Naive thymus-derived CD4-positive, alpha-beta T cell (primary cell): ENCODE results near the gene UBASH3A. TPM values are rescaled to one million over a fixed set of nuclear protein-coding genes. Genes with fewer than 3 reads are reported as not detected.

ENCODE experiments used
- ATAC-seq: fragments of 150-1000 bp; cut with Tn5 transposase; 2 replicates; pipeline ENCODE4 v1.10.0; 2021; ENCODE audit warnings: mild to moderate bottlenecking, moderate library complexity
- CTCF ChIA-PET: fragments of 350-600 bp; sonication (Branson Sonifier 250); formaldehyde crosslinking; loops from one replicate; lab custom pipeline; 2021; ENCODE audit warnings: antibody characterized with exemption; lab: Charles Lee
- POLR2A ChIA-PET: fragments of 350-600 bp; sonication (Branson Sonifier 250); formaldehyde crosslinking; loops from one replicate; lab custom pipeline; 2021; ENCODE audit warnings: antibody characterized with exemption, inconsistent platforms; lab: Charles Lee
- DNase-seq, 9 donors: peaks; one replicate each; pipeline versions ENCODE4 v3.0.0 to v3.0.0-alpha.2; 2020 to 2022; ENCODE audit warnings: mixed read lengths in 1 of 9
- H3K27ac ChIP-seq: one replicate; pipeline ENCODE4 v1.7.0; 2013; ENCODE audit warnings: mild to moderate bottlenecking, low read depth, low read length, moderate library complexity
- H3K27me3 ChIP-seq, 2 donors: one replicate each; pipeline ENCODE4 v1.7.0; 2013; ENCODE audit warnings: low read length in 2 of 2, mild to moderate bottlenecking in 2 of 2, moderate library complexity in 2 of 2; ENCODE audit not compliant: control insufficient read depth in 2 of 2, insufficient read depth in 2 of 2
- H3K36me3 ChIP-seq, 3 experiments: 1 replicate in 2 of 3; 2 replicates in 1 of 3; pipeline ENCODE4 v1.7.0; 2013; ENCODE audit warnings: low read length in 3 of 3, mild to moderate bottlenecking in 3 of 3, moderate library complexity in 1 of 3; ENCODE audit not compliant: insufficient read depth in 3 of 3, control insufficient read depth in 2 of 3
- H3K4me1 ChIP-seq, 2 donors: one replicate each; pipeline ENCODE4 v1.7.0; 2013; ENCODE audit warnings: low read length in 2 of 2, mild to moderate bottlenecking in 2 of 2, moderate library complexity in 1 of 2; ENCODE audit not compliant: control insufficient read depth in 2 of 2, insufficient read depth in 2 of 2
- H3K4me3 ChIP-seq: 2 replicates; pipeline ENCODE4 v1.7.0; 2013; ENCODE audit warnings: mild to moderate bottlenecking, low read length
- H3K9me3 ChIP-seq, 3 experiments: 1 replicate in 2 of 3; 2 replicates in 1 of 3; pipeline ENCODE4 v1.7.0; 2013; ENCODE audit warnings: low read length in 3 of 3; ENCODE audit not compliant: control insufficient read depth in 2 of 3
- H3K27ac Mint-ChIP-seq, 9 donors: one replicate each; pipeline ENCODE4 v1.8.0; 2020 to 2022; ENCODE audit warnings: mixed read lengths in 9 of 9, mild to moderate bottlenecking in 8 of 9, moderate library complexity in 5 of 9, inconsistent platforms in 2 of 9
- H3K27me3 Mint-ChIP-seq, 5 donors: one replicate each; pipeline ENCODE4 v1.8.0; 2021 to 2022; ENCODE audit warnings: mixed read lengths in 5 of 5, mild to moderate bottlenecking in 1 of 5
- H3K36me3 Mint-ChIP-seq, 5 donors: one replicate each; pipeline ENCODE4 v1.8.0; 2020 to 2022; ENCODE audit warnings: mixed read lengths in 5 of 5, mild to moderate bottlenecking in 3 of 5, inconsistent platforms in 1 of 5
- H3K4me1 Mint-ChIP-seq, 7 donors: one replicate each; pipeline ENCODE4 v1.8.0; 2020 to 2022; ENCODE audit warnings: mixed read lengths in 7 of 7, mild to moderate bottlenecking in 3 of 7, inconsistent platforms in 1 of 7
- H3K4me3 Mint-ChIP-seq, 10 donors: one replicate each; pipeline ENCODE4 v1.8.0; 2020 to 2022; ENCODE audit warnings: mild to moderate bottlenecking in 10 of 10, mixed read lengths in 10 of 10, moderate library complexity in 6 of 10, inconsistent platforms in 2 of 10
- H3K9me3 Mint-ChIP-seq, 11 donors: one replicate each; pipeline ENCODE4 v1.8.0; 2020 to 2022; ENCODE audit warnings: mixed read lengths in 11 of 11, mild to moderate bottlenecking in 4 of 11, inconsistent platforms in 1 of 11, moderate library complexity in 1 of 11
- intact Hi-C, 2 donors: fragments of 100-400 bp; cut with micrococcal nuclease; formaldehyde crosslinking; loops; one replicate each; pipeline ENCODE4 v1.15.1; 2023
- polyA plus RNA-seq, 2 donors: library from polyadenylated mRNA; unstranded; fragments of 300-500 nt; fragmentation: Illumina TruSeq; gene quantifications; one replicate each; pipeline ENCODE4 v1.2.3, GENCODE V29; 2021
- total RNA-seq, 6 experiments: library from RNA in 5 of 6; stranded (reverse) in 5 of 6; gene quantifications; 1 replicate in 5 of 6; 2 replicates in 1 of 6; pipeline ENCODE4 v1.2.3 and lab custom pipeline; 2021 to 2026

The UBASH3A gene
- total and polyA plus RNA-seq, 7 experiments from 2014 or later: 41.9 to 101 (median 91.7) TPM

DNA sequence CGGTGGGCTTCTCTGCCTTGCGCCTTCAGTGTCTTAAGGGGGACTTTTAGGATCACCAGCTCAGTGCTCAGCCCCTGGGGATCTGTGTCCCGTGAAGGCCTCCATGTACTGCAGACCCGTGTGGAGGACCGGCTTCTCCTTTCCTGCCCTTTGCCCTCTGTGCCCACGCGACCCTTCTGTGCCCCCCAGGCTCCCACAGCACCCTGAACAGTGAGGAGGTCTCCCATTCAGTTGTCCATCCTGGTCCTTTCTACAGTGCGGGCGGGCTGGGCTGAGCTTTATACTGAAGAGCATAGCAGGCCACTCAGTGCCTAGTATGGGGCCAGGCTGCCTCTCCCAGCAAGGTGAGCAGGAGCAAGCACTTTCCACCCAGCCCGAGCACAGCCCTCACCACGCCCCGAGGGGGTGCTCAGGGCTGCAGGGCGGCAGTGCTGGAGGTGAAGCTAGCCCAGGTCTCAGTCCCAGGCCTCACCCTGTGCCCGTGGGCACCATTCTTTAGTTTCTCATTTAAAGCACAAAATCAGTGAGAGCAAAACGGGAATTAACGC is 29.7 kb upstream of the UBASH3A start:
- Histone ChIP-seq H3K4me3 (no peak overlapping the region), H3K27ac (no peak overlapping the region), H3K27me3 (no peaks in the 10 kb centered on the region), H3K36me3 (no peaks in the 10 kb centered on the region), H3K4me1 (no peaks in the 10 kb centered on the region), H3K9me3 (no peaks in the 10 kb centered on the region)
- peaks cover 0 to 22% (median 5%) of the 10 kb centered on the region in 7 donors for H3K4me1 Mint-ChIP-seq
- ATAC-seq: no peak
- CTCF ChIA-PET: no interaction called here
- H3K27ac Mint-ChIP-seq: peak overlapping the region in 2 of 9 donors; percentile 61 to 82
- peaks cover 0 to 3% (median 0%) of the 10 kb centered on the region in 5 donors for H3K36me3 Mint-ChIP-seq
- intact Hi-C loops: no loop called here
- no peaks in the 10 kb centered on the region for H3K9me3 Mint-ChIP-seq
- no peak for DNase-seq
- POLR2A ChIA-PET: no interaction called here
- H3K27me3 Mint-ChIP-seq: peaks cover 0 to 4% (median 0%) of the 10 kb centered on the region in 5 donors
- H3K4me3 Mint-ChIP-seq: peak overlapping the region in 1 of 10 donors; percentile 11

- Mint-ChIP-seq H3K4me1 (peaks cover 0 to 19% (median 4%) of the 10 kb centered on the region in 7 donors), H3K36me3 (peaks cover 0 to 3% (median 0%) of the 10 kb centered on the region in 5 donors), H3K27ac (peak overlapping the region in 2 of 9 donors; percentile 61 to 82), H3K27me3 (peaks cover 0 to 4% (median 0%) of the 10 kb centered on the region in 5 donors), H3K9me3 (no peaks in the 10 kb centered on the region), H3K4me3 (peak overlapping the region in 1 of 10 donors; percentile 11)
- Histone ChIP-seq H3K27ac (no peak overlapping the region), H3K4me1 (no peaks in the 10 kb centered on the region), H3K27me3 (no peaks in the 10 kb centered on the region), H3K9me3 (no peaks in the 10 kb centered on the region), H3K36me3 (no peaks in the 10 kb centered on the region), H3K4me3 (no peak overlapping the region)
- intact Hi-C loops: no loop called here
- DNase-seq: no peak
- ChIA-PET POLR2A (no interaction called here), CTCF (no interaction called here)
- no peak for ATAC-seq
These were observed 29.2 kb upstream of the UBASH3A start for GRCh38 chr21:42374457-42374856.

GRCh38 chr21:42374864-42375499 is 28.7 kb upstream of the UBASH3A start:
- Histone ChIP-seq H3K4me1 (no peaks in the 10 kb centered on the region), H3K36me3 (no peaks in the 10 kb centered on the region), H3K27me3 (no peaks in the 10 kb centered on the region), H3K27ac (no peak overlapping the region), H3K4me3 (no peak overlapping the region), H3K9me3 (no peaks in the 10 kb centered on the region)
- peak overlapping the region in 1 of 9 donors; percentile 49 for H3K27ac Mint-ChIP-seq
- H3K27me3 Mint-ChIP-seq: peaks cover 0 to 4% (median 0%) of the 10 kb centered on the region in 5 donors
- peaks cover 0 to 19% (median 4%) of the 10 kb centered on the region in 7 donors for H3K4me1 Mint-ChIP-seq
- DNase-seq (no peak), ATAC-seq (no peak)
- ChIA-PET CTCF (no interaction called here), POLR2A (no interaction called here)
- H3K9me3 Mint-ChIP-seq: no peaks in the 10 kb centered on the region
- intact Hi-C loops: no loop called here
- peak overlapping the region in 2 of 10 donors; percentile 29 to 51 for H3K4me3 Mint-ChIP-seq
- peaks cover 0 to 3% (median 0%) of the 10 kb centered on the region in 5 donors for H3K36me3 Mint-ChIP-seq

- H3K9me3 ChIP-seq: no peaks in the 10 kb centered on the region
- Mint-ChIP-seq H3K27ac (no peak overlapping the region), H3K27me3 (peaks cover 0 to 4% (median 0%) of the 10 kb centered on the region in 5 donors), H3K36me3 (peaks cover 0 to 3% (median 0%) of the 10 kb centered on the region in 5 donors), H3K9me3 (no peaks in the 10 kb centered on the region), H3K4me1 (peaks cover 0 to 19% (median 4%) of the 10 kb centered on the region in 7 donors), H3K4me3 (peak overlapping the region in 1 of 10 donors; percentile 51)
- H3K27ac ChIP-seq: no peak overlapping the region
- H3K36me3 ChIP-seq: no peaks in the 10 kb centered on the region
- POLR2A ChIA-PET: interaction anchor here (0.6 kb wide), 1 partner anchor 35 kb away, joined by 3 read pairs; no protein-coding TSS in a partner anchor
- CTCF ChIA-PET: no interaction called here
- no peak for ATAC-seq
- H3K27me3 ChIP-seq: no peaks in the 10 kb centered on the region
- H3K4me1 ChIP-seq: no peaks in the 10 kb centered on the region
- H3K4me3 ChIP-seq: no peak overlapping the region
- intact Hi-C loops: no loop called here
- DNase-seq: no peak
These were observed 28.2 kb upstream of the UBASH3A start for GRCh38 chr21:42375506-42375905.

GRCh38 chr21:42375966-42376337 is 27.8 kb upstream of the UBASH3A start:
- H3K9me3 Mint-ChIP-seq: no peaks in the 10 kb centered on the region
- no peak overlapping the region for H3K27ac Mint-ChIP-seq
- CTCF ChIA-PET: no interaction called here
- POLR2A ChIA-PET: interaction anchor here (0.6 kb wide), 1 partner anchor 35 kb away, joined by 3 read pairs; no protein-coding TSS in a partner anchor
- H3K4me1 ChIP-seq: no peaks in the 10 kb centered on the region
- no peak for DNase-seq
- ATAC-seq: no peak
- peaks cover 0 to 17% (median 4%) of the 10 kb centered on the region in 7 donors for H3K4me1 Mint-ChIP-seq
- no peak overlapping the region for H3K4me3 ChIP-seq
- H3K36me3 ChIP-seq: no peaks in the 10 kb centered on the region
- H3K27ac ChIP-seq: no peak overlapping the region
- H3K36me3 Mint-ChIP-seq: peaks cover 0 to 3% (median 0%) of the 10 kb centered on the region in 5 donors
- intact Hi-C loops: no loop called here
- peaks cover 0 to 4% (median 0%) of the 10 kb centered on the region in 5 donors for H3K27me3 Mint-ChIP-seq
- H3K4me3 Mint-ChIP-seq: no peak overlapping the region
- no peaks in the 10 kb centered on the region for H3K27me3 ChIP-seq
- no peaks in the 10 kb centered on the region for H3K9me3 ChIP-seq

DNA sequence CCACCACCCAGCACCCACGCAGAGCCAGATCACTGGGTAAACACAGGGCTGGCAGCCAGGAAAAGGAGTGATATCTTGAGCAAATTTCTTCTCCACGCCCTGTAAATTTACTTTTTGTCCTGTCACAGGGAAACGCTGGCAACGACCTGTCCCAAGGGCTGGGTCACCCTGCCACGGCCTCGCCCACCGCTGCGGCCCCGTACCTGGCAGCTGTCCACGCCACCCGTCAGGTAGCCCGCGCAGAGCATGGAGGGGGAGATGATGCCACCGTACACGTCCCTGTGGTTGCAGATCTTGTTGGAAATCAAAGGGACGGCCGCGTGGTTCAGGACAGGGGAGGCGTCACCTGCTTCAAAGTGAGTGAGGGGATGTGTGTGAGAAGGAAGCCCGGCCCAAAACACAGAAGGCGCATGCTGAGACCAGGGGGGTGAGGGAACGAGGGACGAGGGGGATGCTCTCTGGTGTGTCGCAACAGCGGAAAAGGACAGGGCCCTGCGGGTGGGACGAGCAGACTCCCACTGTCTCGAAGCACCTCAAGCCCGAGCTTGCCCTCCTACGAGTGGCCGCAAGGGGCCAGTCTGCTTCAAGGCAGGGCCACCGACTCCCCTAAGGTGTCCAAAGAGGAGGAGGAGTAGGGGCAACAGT is 27.2 kb upstream of the UBASH3A start:
- intact Hi-C loops: no loop called here
- Histone ChIP-seq H3K27me3 (no peaks in the 10 kb centered on the region), H3K36me3 (no peaks in the 10 kb centered on the region), H3K4me1 (no peaks in the 10 kb centered on the region), H3K9me3 (peaks cover 0 to 4% (median 0%) of the 10 kb centered on the region in 3 experiments), H3K27ac (no peak overlapping the region), H3K4me3 (no peak overlapping the region)
- ATAC-seq: no peak
- DNase-seq: no peak
- Mint-ChIP-seq H3K27ac (no peak overlapping the region), H3K36me3 (peaks cover 0 to 4% (median under 1%) of the 10 kb centered on the region in 5 donors), H3K27me3 (peaks cover 0 to 4% (median 0%) of the 10 kb centered on the region in 5 donors), H3K4me1 (peaks cover under 1 to 18% (median 4%) of the 10 kb centered on the region in 7 donors), H3K9me3 (peaks cover 0 to 2% (median under 1%) of the 10 kb centered on the region in 11 donors), H3K4me3 (no peak overlapping the region)
- CTCF ChIA-PET: no interaction called here
- POLR2A ChIA-PET: no interaction called here
